ENCODE data around the gene GPR146.

- TF ChIP-seq, protein P1, sequence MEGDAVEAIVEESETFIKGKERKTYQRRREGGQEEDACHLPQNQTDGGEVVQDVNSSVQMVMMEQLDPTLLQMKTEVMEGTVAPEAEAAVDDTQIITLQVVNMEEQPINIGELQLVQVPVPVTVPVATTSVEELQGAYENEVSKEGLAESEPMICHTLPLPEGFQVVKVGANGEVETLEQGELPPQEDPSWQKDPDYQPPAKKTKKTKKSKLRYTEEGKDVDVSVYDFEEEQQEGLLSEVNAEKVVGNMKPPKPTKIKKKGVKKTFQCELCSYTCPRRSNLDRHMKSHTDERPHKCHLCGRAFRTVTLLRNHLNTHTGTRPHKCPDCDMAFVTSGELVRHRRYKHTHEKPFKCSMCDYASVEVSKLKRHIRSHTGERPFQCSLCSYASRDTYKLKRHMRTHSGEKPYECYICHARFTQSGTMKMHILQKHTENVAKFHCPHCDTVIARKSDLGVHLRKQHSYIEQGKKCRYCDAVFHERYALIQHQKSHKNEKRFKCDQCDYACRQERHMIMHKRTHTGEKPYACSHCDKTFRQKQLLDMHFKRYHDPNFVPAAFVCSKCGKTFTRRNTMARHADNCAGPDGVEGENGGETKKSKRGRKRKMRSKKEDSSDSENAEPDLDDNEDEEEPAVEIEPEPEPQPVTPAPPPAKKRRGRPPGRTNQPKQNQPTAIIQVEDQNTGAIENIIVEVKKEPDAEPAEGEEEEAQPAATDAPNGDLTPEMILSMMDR (IDR thresholded peaks at IDR 0.05), result no peak
- no peak for TF ChIP-seq POLR2A (IDR thresholded peaks at IDR 0.05)
Measured at GRCh38 chr7:1050254-1050906, 6.0 kb downstream of the GPR146 start.

Data from right lobe of liver (tissue), 4 donors.